Measurements from ENCODE around the gene PCOLCE2. TPM values are rescaled to one million over a fixed set of nuclear protein-coding genes. Genes with fewer than 3 reads are reported as not detected.

The PCOLCE2 gene
- total and polyA plus RNA-seq, 10 of the 15 experiments (the other 5 are each of a cell fraction or from before 2014, with no cell fraction given) = 0.11 to 7.6 (median 0.40) TPM

DNA sequence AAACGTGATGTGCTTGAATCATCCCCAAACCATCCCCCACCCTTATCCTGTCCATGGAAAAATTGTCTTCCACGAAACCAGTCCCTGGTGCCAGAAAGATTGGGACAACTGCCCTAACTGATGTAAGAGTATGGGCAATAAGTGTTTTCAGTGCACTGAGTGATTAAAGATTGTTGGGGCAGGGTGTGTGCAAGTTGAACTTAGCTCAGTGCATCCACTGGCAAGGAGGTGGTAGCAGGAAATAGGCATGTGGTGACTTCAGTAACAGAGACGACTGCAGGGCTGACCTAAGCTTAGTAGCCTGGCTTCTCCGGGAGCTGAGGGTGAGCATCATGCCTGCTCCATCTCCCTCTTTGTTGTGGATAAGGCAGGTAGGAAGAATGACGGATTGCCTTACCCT, 47.1 kb upstream of the PCOLCE2 start:
- in situ Hi-C loops (cut with MboI) = no loop called here
- FAIRE-seq (no peak), DNase-seq (ENCODE audit: low read depth, low spot score) (no peak), ATAC-seq (no peak)
- intact Hi-C loops (cut with micrococcal nuclease; ENCODE audit: unreplicated experiment) = no loop called here
- Histone ChIP-seq H3K27me3 (replicated peaks in 1 of 2; ENCODE audit: control insufficient read depth in 2 of 2, insufficient read depth in 2 of 2, low read length in 1 of 2) (peaks cover 0 to 2% of the 10 kb centered on the region in 2 experiments; a peak in 1 of 4 replicates), H2AFZ (ENCODE audit: control insufficient read depth, low read depth, low read length) (no peak overlapping the region), H3K4me3 (no peak overlapping the region), H3K79me2 (ENCODE audit: control insufficient read depth, insufficient read depth, low read length) (no peaks in the 10 kb centered on the region), H3K9me3 (replicated peaks; ENCODE audit: control insufficient read depth, insufficient read depth, low read length) (no peaks in the 10 kb centered on the region), H3K36me3 (ENCODE audit: control insufficient read depth in 2 of 2, insufficient read depth in 2 of 2, low read length in 1 of 2) (no peaks in the 10 kb centered on the region), H4K20me1 (ENCODE audit: control insufficient read depth, insufficient read depth) (no peaks in the 10 kb centered on the region), H3K9ac (ENCODE audit: control insufficient read depth, insufficient read depth, low read length) (no peak overlapping the region), H3K27ac (ENCODE audit: control insufficient read depth, insufficient read depth) (no peak overlapping the region), H3K4me2 (ENCODE audit: control insufficient read depth, insufficient read depth) (no peak overlapping the region), H3K4me1 (ENCODE audit: control insufficient read depth, insufficient read depth, low read length) (no peaks in the 10 kb centered on the region)
- ChIA-PET RAD21 (ENCODE audit: unreplicated experiment) (no interaction called here), POLR2A (no interaction called here), CTCF (interaction anchor here (0.6 to 1.3 kb wide), 3 partner anchors 51 to 484 kb away, joined by 3 to 4 read pairs (median 3); no protein-coding TSS in a partner anchor), SMC1A (ENCODE audit: uncharacterized antibody, unreplicated experiment) (no interaction called here)
- WGBS (ENCODE audit: insufficient coverage, insufficient replicate concordance, low lambda C conversion rate, missing lambda C conversion rate) = 34% methylated on average over 5 of the region's 5 CpGs
- no peak for TF ChIP-seq CBX3 (IDR thresholded peaks at IDR 0.05; ENCODE audit: borderline replicate concordance, low read depth)
- no TSS peak for BruUV-seq (replicated peaks)

DNA sequence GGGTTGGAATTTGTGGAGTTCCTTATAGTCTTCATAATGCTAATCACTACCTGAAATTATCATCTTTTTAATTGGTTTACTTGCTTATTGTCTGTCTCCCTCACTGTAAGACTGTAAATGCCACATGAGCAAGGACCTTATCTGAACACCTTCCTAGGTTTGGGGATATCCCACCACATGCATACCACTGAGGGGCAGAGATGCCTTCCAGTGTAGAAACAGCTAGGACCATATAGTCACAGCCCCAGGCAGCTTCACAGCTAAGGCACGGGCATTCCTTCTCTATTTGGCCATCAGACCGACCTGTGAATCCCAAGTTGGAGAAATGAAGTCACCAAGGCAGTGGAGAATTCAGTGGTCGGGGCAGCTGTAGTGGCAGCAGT, 46.0 kb upstream of the PCOLCE2 start:
- 14% methylated on average over 3 of the region's 3 CpGs for WGBS (ENCODE audit: insufficient coverage, insufficient replicate concordance, low lambda C conversion rate, missing lambda C conversion rate)
- FAIRE-seq (no peak), DNase-seq (ENCODE audit: low read depth, low spot score) (no peak), ATAC-seq (no peak)
- SMC1A ChIA-PET (ENCODE audit: uncharacterized antibody, unreplicated experiment) = no interaction called here
- H3K27ac ChIP-seq (ENCODE audit: control insufficient read depth, insufficient read depth) = no peak overlapping the region
- no TSS peak for BruUV-seq (replicated peaks)
- H3K79me2 ChIP-seq (ENCODE audit: control insufficient read depth, insufficient read depth, low read length) = no peaks in the 10 kb centered on the region
- no peaks in the 10 kb centered on the region for H3K36me3 ChIP-seq (ENCODE audit: control insufficient read depth in 2 of 2, insufficient read depth in 2 of 2, low read length in 1 of 2)
- POLR2A ChIA-PET = no interaction called here
- no peak overlapping the region for H2AFZ ChIP-seq (ENCODE audit: control insufficient read depth, low read depth, low read length)
- intact Hi-C loops (cut with micrococcal nuclease; ENCODE audit: unreplicated experiment) = no loop called here
- RAD21 ChIA-PET (ENCODE audit: unreplicated experiment) = no interaction called here
- peaks cover 0 to 2% of the 10 kb centered on the region in 2 experiments; a peak in 1 of 4 replicates for H3K27me3 ChIP-seq (replicated peaks in 1 of 2; ENCODE audit: control insufficient read depth in 2 of 2, insufficient read depth in 2 of 2, low read length in 1 of 2)
- H3K9me3 ChIP-seq (replicated peaks; ENCODE audit: control insufficient read depth, insufficient read depth, low read length) = no peaks in the 10 kb centered on the region
- CTCF ChIA-PET = interaction anchor here (0.9 kb wide), 1 partner anchor 50 kb away, joined by 3 read pairs; no protein-coding TSS in a partner anchor
- no peak overlapping the region for H3K4me3 ChIP-seq
- H3K4me1 ChIP-seq (ENCODE audit: control insufficient read depth, insufficient read depth, low read length) = no peaks in the 10 kb centered on the region
- no peak overlapping the region for H3K9ac ChIP-seq (ENCODE audit: control insufficient read depth, insufficient read depth, low read length)
- no peaks in the 10 kb centered on the region for H4K20me1 ChIP-seq (ENCODE audit: control insufficient read depth, insufficient read depth)
- H3K4me2 ChIP-seq (ENCODE audit: control insufficient read depth, insufficient read depth) = no peak overlapping the region
- in situ Hi-C loops (cut with MboI) = loop anchor here (5.0 kb wide), 1 partner anchor 57 kb away; no protein-coding TSS in a partner anchor
- no peak for TF ChIP-seq IRF4 (IDR thresholded peaks at IDR 0.05; ENCODE audit: low read depth, low read length)
- TF ChIP-seq STAT3 (IDR thresholded peaks at IDR 0.05; ENCODE audit: low read depth, low read length) = no peak
- no peak for TF ChIP-seq GATAD2B (conservative IDR thresholded peaks at IDR 0.05; ENCODE audit: low read depth)
- no peak for TF ChIP-seq RUNX3 (IDR thresholded peaks at IDR 0.05; ENCODE audit: low read length)
- TF ChIP-seq, protein P1, sequence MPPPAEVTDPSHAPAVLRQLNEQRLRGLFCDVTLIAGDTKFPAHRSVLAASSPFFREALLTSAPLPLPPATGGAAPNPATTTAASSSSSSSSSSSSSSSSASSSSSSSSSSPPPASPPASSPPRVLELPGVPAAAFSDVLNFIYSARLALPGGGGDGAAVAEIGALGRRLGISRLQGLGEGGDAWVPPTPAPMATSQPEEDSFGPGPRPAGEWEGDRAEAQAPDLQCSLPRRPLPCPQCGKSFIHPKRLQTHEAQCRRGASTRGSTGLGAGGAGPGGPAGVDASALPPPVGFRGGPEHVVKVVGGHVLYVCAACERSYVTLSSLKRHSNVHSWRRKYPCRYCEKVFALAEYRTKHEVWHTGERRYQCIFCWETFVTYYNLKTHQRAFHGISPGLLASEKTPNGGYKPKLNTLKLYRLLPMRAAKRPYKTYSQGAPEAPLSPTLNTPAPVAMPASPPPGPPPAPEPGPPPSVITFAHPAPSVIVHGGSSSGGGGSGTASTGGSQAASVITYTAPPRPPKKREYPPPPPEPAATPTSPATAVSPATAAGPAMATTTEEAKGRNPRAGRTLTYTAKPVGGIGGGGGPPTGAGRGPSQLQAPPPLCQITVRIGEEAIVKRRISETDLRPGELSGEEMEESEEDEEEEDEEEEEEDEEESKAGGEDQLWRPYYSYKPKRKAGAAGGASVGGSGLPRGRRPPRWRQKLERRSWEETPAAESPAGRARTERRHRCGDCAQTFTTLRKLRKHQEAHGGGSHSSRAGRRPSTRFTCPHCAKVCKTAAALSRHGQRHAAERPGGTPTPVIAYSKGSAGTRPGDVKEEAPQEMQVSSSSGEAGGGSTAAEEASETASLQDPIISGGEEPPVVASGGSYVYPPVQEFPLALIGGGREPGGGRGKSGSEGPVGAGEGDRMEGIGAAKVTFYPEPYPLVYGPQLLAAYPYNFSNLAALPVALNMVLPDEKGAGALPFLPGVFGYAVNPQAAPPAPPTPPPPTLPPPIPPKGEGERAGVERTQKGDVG (CRISPR knock-in tag; IDR thresholded peaks at IDR 0.05) = no peak
- TF ChIP-seq ZNF384 (IDR thresholded peaks at IDR 0.05; ENCODE audit: borderline replicate concordance, low read depth, low read length) = no peak
- TF ChIP-seq PAX5 (IDR thresholded peaks at IDR 0.05; ENCODE audit: borderline replicate concordance, low read depth, low read length) = no peak
- TF ChIP-seq ZNF24 (IDR thresholded peaks at IDR 0.05) = no peak
- TF ChIP-seq, protein P2, sequence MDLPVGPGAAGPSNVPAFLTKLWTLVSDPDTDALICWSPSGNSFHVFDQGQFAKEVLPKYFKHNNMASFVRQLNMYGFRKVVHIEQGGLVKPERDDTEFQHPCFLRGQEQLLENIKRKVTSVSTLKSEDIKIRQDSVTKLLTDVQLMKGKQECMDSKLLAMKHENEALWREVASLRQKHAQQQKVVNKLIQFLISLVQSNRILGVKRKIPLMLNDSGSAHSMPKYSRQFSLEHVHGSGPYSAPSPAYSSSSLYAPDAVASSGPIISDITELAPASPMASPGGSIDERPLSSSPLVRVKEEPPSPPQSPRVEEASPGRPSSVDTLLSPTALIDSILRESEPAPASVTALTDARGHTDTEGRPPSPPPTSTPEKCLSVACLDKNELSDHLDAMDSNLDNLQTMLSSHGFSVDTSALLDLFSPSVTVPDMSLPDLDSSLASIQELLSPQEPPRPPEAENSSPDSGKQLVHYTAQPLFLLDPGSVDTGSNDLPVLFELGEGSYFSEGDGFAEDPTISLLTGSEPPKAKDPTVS (IDR thresholded peaks at IDR 0.05; ENCODE audit: low read depth, low read length) = no peak
- TF ChIP-seq BHLHE40 (IDR thresholded peaks at IDR 0.05; ENCODE audit: borderline replicate concordance in 1 of 2, low read depth in 2 of 2, low read length in 1 of 2) = no peak
- no peak for TF ChIP-seq TCF3 (IDR thresholded peaks at IDR 0.05; ENCODE audit: borderline replicate concordance, insufficient read depth, low read depth, low read length)

Measured in GM12878 (cell line).